ENCODE measurements around the gene DEPP1. TPM values are rescaled to one million over a fixed set of nuclear protein-coding genes. Genes with fewer than 3 reads are reported as not detected.

The DEPP1 gene
- total RNA-seq, 4 donors from 2014 or later, result 48.3 to 428 (median 103) TPM

DNA sequence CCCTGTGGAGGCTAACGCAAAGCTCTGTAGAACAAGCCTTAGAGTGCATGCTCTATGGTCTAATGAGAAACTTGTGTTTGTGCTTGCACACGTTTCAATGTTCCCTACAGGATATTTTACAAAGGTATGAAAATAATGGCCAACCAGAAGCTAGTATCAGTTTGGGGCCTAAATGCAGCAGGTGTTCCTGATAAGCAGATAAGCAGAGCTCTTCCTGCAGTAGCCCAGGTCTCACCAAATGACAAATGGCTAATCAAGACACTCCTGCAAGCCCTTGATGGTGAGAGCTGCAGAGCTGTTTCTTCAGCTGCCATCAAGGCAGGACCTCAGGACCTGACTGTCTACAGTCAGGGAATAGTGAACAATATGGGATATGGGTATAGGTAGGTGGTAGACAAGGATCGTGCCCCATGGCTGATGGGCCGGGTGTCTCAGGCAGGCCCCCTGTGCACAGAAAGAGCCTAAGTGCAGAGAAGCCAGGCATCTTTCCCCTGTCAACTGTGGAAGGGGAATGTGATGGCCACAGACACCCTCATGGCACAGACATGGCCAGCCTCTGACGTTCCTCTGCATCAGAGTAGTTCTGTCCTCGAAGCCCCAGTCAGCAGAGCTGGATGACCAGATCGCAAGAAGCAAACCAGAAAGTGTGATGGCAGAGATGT lies 42.2 kb downstream of the DEPP1 start:
- Histone ChIP-seq H3K27ac (peak overlapping the region in 3 of 4 donors; percentile 49 to 72 (median 64)), H3K27me3 (no peaks in the 10 kb centered on the region), H3K4me1 (peaks cover 0 to 43% (median 15%) of the 10 kb centered on the region in 3 donors), H3K9me3 (no peaks in the 10 kb centered on the region), H3K4me3 (no peak overlapping the region), H3K36me3 (no peaks in the 10 kb centered on the region)
- 50 to 88% methylated on average over 1 to 5 of the region's 7 CpGs for WGBS, 2 donors (ENCODE audit: low coverage in 1 of 2)
- no peak for ATAC-seq
- TF ChIP-seq, protein P1, sequence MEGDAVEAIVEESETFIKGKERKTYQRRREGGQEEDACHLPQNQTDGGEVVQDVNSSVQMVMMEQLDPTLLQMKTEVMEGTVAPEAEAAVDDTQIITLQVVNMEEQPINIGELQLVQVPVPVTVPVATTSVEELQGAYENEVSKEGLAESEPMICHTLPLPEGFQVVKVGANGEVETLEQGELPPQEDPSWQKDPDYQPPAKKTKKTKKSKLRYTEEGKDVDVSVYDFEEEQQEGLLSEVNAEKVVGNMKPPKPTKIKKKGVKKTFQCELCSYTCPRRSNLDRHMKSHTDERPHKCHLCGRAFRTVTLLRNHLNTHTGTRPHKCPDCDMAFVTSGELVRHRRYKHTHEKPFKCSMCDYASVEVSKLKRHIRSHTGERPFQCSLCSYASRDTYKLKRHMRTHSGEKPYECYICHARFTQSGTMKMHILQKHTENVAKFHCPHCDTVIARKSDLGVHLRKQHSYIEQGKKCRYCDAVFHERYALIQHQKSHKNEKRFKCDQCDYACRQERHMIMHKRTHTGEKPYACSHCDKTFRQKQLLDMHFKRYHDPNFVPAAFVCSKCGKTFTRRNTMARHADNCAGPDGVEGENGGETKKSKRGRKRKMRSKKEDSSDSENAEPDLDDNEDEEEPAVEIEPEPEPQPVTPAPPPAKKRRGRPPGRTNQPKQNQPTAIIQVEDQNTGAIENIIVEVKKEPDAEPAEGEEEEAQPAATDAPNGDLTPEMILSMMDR (IDR thresholded peaks at IDR 0.05), result no peak
- no peak for TF ChIP-seq POLR2A (IDR thresholded peaks at IDR 0.05)
- TF ChIP-seq EP300 (IDR thresholded peaks at IDR 0.05), result no peak
- no peak for TF ChIP-seq POLR2AphosphoS5 (IDR thresholded peaks at IDR 0.05)

DNA sequence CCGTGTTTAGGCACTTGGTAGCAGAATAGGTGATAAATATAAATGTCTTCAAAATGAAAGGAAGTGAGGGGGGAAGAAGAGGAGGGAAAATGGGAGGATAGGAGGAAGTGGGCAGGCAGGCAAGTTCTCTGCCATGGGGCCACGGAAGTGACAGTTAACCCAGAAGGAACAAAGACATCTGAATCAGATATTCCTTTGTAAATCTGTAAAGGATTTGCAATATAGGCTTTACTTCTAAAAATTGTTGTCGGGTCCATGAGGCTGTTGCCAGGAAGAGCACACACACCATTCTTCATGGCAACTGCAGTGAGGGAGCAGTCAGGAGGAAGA lies 42.7 kb downstream of the DEPP1 start:
- Histone ChIP-seq H3K9me3 (no peaks in the 10 kb centered on the region), H3K4me1 (peaks cover 0 to 43% (median 15%) of the 10 kb centered on the region in 3 donors), H3K4me3 (no peak overlapping the region), H3K27me3 (no peaks in the 10 kb centered on the region), H3K36me3 (no peaks in the 10 kb centered on the region), H3K27ac (peak overlapping the region in 3 of 4 donors; percentile 49 to 72 (median 64))
- no peak for TF ChIP-seq EP300 (IDR thresholded peaks at IDR 0.05)
- no peak for TF ChIP-seq POLR2AphosphoS5 (IDR thresholded peaks at IDR 0.05)
- TF ChIP-seq, protein P1 (IDR thresholded peaks at IDR 0.05), result no peak
- no peak for TF ChIP-seq POLR2A (IDR thresholded peaks at IDR 0.05)
- no peak for ATAC-seq
- 40 to 56% methylated on average over 3 of the region's 3 CpGs for WGBS, 2 donors (ENCODE audit: low coverage in 1 of 2)

DNA sequence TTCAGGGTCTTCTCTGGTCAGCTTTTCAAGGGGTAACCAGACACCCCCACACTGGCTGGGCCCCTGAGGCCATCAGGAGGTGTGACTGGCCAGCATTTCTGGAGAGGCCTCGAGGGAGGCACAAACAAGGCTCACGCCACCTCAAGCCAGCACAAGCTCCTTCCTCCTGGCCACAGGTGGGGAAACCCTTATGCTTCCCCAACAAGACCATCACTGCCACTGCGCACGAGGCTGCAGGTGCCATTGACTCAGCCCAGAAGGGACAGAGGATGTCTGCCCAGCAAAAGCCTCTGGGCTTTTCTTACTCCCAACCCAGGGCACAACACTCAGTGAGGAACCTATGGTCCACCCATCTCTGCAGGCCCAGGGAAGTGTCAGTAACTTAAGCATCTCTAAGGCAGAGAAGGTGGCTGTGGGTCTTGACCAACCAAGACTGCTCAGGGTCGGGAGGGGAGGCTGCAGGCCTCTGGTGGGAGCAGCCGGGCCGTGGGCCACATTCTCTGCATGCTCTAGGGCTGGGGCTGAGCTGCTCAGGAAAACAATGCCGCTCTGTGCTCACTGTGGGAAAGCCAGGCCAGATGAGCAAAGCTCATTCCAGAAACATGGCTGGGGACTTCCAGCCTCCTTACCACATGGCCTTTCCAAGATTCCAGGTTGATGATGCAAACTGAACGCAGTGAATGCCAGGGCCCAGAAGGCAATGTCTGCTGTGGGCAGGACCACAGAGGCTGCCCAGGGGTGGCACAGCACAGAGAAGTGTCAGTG lies 43.2 kb downstream of the DEPP1 start:
- ATAC-seq, result peak; percentile 46
- Histone ChIP-seq H3K4me3 (no peak overlapping the region), H3K27ac (peak overlapping the region in 3 of 4 donors; percentile 49 to 72 (median 64)), H3K36me3 (no peaks in the 10 kb centered on the region), H3K9me3 (no peaks in the 10 kb centered on the region), H3K27me3 (no peaks in the 10 kb centered on the region), H3K4me1 (peaks cover 0 to 43% (median 15%) of the 10 kb centered on the region in 3 donors)
- TF ChIP-seq POLR2A (IDR thresholded peaks at IDR 0.05) (no peak), POLR2AphosphoS5 (IDR thresholded peaks at IDR 0.05) (peak; percentile 66), EP300 (IDR thresholded peaks at IDR 0.05) (no peak)
- TF ChIP-seq, protein P1 (IDR thresholded peaks at IDR 0.05), result no peak
- 90% methylated on average over 2 of the region's 9 CpGs; no CpG with 5 or more reads in 1 of the 2 donors for WGBS, 2 donors (ENCODE audit: low coverage in 1 of 2)

DNA sequence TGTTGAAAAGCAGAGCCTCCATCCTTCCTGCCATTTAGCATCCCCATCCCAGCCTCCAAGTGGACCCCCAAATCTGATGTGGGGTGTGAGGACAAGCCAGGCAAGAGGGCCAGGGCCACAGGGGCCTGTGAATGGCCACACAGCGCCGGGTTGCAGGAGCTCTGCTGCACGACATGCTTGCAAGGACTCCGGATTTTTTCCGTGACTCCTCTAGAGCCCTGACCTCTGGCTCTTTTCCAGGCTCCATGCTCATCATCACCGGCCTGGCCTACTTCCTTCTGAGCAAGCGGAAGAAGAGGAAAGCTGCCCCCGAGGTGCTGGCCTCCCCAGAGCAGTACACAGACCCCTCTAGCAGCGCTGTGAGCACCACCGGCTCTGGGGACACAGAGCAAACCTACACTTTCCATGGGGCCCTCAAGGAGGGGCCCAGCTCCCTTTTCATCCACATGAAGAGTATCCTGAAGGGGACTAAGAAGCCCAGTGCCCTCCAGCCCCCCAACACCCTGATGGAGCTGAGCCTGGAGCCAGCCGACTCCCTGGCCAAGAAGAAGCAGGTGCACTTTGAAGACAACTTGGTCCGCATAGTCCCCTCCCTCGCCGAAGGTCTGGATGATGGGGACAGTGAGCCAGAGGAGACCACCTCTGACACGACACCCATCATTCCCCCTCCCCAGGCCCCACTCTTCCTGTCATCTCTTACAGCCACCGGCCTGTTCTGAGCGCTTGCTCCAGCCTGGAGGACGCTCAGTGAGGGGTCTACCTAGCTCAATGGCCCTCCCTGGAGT lies 44.0 kb downstream of the DEPP1 start:
- no peak for ATAC-seq
- Histone ChIP-seq H3K36me3 (no peaks in the 10 kb centered on the region), H3K9me3 (no peaks in the 10 kb centered on the region), H3K4me1 (peaks cover 0 to 43% (median 15%) of the 10 kb centered on the region in 3 donors), H3K4me3 (no peak overlapping the region), H3K27me3 (no peaks in the 10 kb centered on the region), H3K27ac (peak overlapping the region in 3 of 4 donors; percentile 49 to 72 (median 64))
- TF ChIP-seq POLR2AphosphoS5 (IDR thresholded peaks at IDR 0.05) (no peak), EP300 (IDR thresholded peaks at IDR 0.05) (no peak), POLR2A (IDR thresholded peaks at IDR 0.05) (no peak)
- TF ChIP-seq, protein P1 (IDR thresholded peaks at IDR 0.05), result no peak
- 63% methylated on average over 4 of the region's 18 CpGs; no CpG with 5 or more reads in 1 of the 2 donors for WGBS, 2 donors (ENCODE audit: low coverage in 1 of 2)
